Keratinocyte (primary cell): ENCODE data around the gene ENTPD6. TPM values are rescaled to one million over a fixed set of nuclear protein-coding genes. Genes with fewer than 3 reads are reported as not detected.

Experiments
- DNase-seq: peaks from one replicate; pipeline ENCODE4 v3.0.0-alpha.2; 2011; ENCODE audit warnings: low read depth, missing footprints, low spot score
- FAIRE-seq: peaks from 2 replicates; lab custom pipeline; 2011; peaks lifted over from hg19 to GRCh38; lab: Jason Lieb, UNC
- H2AFZ ChIP-seq: 2 replicates; pipeline ENCODE4 v1.6.0; 2012; ENCODE audit warnings: low read length, control low read depth, inconsistent platforms; ENCODE audit not compliant: control insufficient read depth
- H3K27ac ChIP-seq: 2 replicates; pipeline ENCODE4 v1.5.1; 2011; ENCODE audit warnings: low read length; ENCODE audit not compliant: control insufficient read depth, insufficient read depth
- H3K27me3 ChIP-seq: 3 replicates; pipeline ENCODE4 v1.6.0; 2011; ENCODE audit warnings: low read length; ENCODE audit not compliant: control insufficient read depth, insufficient read depth; ENCODE audit errors: extremely low read depth
- H3K36me3 ChIP-seq, 2 experiments: 2 replicates in 1 of 2; 3 replicates in 1 of 2; pipeline ENCODE4 v1.5.1; 2011; ENCODE audit warnings: low read length in 2 of 2, mild to moderate bottlenecking in 1 of 2; ENCODE audit not compliant: control insufficient read depth in 2 of 2, insufficient read depth in 2 of 2; ENCODE audit errors: extremely low read depth in 1 of 2
- H3K4me1 ChIP-seq: 3 replicates; pipeline ENCODE4 v1.5.1; 2011; ENCODE audit warnings: low read length; ENCODE audit not compliant: control insufficient read depth, insufficient read depth; ENCODE audit errors: extremely low read depth
- H3K4me2 ChIP-seq: 3 replicates; pipeline ENCODE4 v1.6.0; 2011; ENCODE audit warnings: low read depth, low read length; ENCODE audit not compliant: control insufficient read depth, insufficient read depth; ENCODE audit errors: extremely low read depth
- H3K4me3 ChIP-seq, 3 experiments: fragments of 200-600 bp in 1 of 3; sonication (generic) in 1 of 3; 2 replicates in 2 of 3; 3 replicates in 1 of 3; pipeline ENCODE4 v1.5.1; 2011 to 2016; ENCODE audit warnings: low read length in 3 of 3, mild to moderate bottlenecking in 3 of 3, control low read depth in 2 of 3, inconsistent platforms in 1 of 3, low read depth in 1 of 3, mixed read lengths in 1 of 3, mixed run types in 1 of 3, moderate library complexity in 1 of 3; ENCODE audit not compliant: control insufficient read depth in 2 of 3, insufficient read depth in 2 of 3; ENCODE audit errors: extremely low read depth in 1 of 3
- H3K79me2 ChIP-seq: 2 replicates; pipeline ENCODE4 v1.6.0; 2012; ENCODE audit warnings: low read length; ENCODE audit not compliant: control insufficient read depth, insufficient read depth
- H3K9ac ChIP-seq: 3 replicates; pipeline ENCODE4 v1.6.0; 2011; ENCODE audit warnings: low read length; ENCODE audit not compliant: control insufficient read depth, insufficient read depth; ENCODE audit errors: extremely low read depth
- H3K9me1 ChIP-seq: 3 replicates; pipeline ENCODE4 v1.6.0; 2011; ENCODE audit warnings: low read length; ENCODE audit not compliant: control insufficient read depth, insufficient read depth; ENCODE audit errors: extremely low read depth
- H3K9me3 ChIP-seq: 2 replicates; pipeline ENCODE4 v1.5.1; 2012; ENCODE audit warnings: low read depth, low read length; ENCODE audit not compliant: control insufficient read depth
- H4K20me1 ChIP-seq: 3 replicates; pipeline ENCODE4 v1.6.0; 2011; ENCODE audit warnings: low read length; ENCODE audit not compliant: control insufficient read depth, insufficient read depth; ENCODE audit errors: extremely low read depth
- CTCF ChIP-seq, 3 experiments: IDR thresholded peaks in 1 of 3; conservative IDR thresholded peaks in 1 of 3; optimal IDR thresholded peaks in 1 of 3; 2 replicates in 2 of 3; 3 replicates in 1 of 3; pipeline versions ENCODE3 to v1.5.1; 2011; ENCODE audit warnings: low read length in 3 of 3, mild to moderate bottlenecking in 3 of 3, moderate library complexity in 2 of 3, control low read depth in 1 of 3, inconsistent platforms in 1 of 3; ENCODE audit not compliant: insufficient read depth in 2 of 3; ENCODE audit errors: extremely low read depth in 1 of 3
- EZH2 ChIP-seq: IDR thresholded peaks from one replicate; pipeline ENCODE4 v1.6.1; 2012; ENCODE audit warnings: inconsistent platforms, mild to moderate bottlenecking, low read length, moderate library complexity
- dilution Hi-C: fragments of 300-500 bp; cut with MboI; formaldehyde crosslinking; loops from one replicate; pipeline ENCODE4 v1.7.0; 2020; ENCODE audit warnings: low sequenced_read_pairs; ENCODE audit not compliant: extremely low pct_ligation_motif_present
- polyA plus RNA-seq, 5 experiments: library from polyadenylated mRNA; depleted of rRNA in 3 of 5; stranded (reverse) in 3 of 5; stranded (forward) in 1 of 5; unstranded in 1 of 5; fragments of >200 nt; gene quantifications; 1 replicate in 1 of 5; 2 replicates in 3 of 5; 3 replicates in 1 of 5; pipeline versions ENCODE4 v1.2.1 to v1.2.3, GENCODE V29; 2011 to 2012; ENCODE audit warnings: missing spikeins in 2 of 5, low read depth in 1 of 5, low replicate concordance in 1 of 5

ENTPD6 gene
- polyA plus RNA-seq, 1 donor (not counting 4 experiments of a cell fraction or from before 2014, with no cell fraction given) = 57.8 TPM

DNA sequence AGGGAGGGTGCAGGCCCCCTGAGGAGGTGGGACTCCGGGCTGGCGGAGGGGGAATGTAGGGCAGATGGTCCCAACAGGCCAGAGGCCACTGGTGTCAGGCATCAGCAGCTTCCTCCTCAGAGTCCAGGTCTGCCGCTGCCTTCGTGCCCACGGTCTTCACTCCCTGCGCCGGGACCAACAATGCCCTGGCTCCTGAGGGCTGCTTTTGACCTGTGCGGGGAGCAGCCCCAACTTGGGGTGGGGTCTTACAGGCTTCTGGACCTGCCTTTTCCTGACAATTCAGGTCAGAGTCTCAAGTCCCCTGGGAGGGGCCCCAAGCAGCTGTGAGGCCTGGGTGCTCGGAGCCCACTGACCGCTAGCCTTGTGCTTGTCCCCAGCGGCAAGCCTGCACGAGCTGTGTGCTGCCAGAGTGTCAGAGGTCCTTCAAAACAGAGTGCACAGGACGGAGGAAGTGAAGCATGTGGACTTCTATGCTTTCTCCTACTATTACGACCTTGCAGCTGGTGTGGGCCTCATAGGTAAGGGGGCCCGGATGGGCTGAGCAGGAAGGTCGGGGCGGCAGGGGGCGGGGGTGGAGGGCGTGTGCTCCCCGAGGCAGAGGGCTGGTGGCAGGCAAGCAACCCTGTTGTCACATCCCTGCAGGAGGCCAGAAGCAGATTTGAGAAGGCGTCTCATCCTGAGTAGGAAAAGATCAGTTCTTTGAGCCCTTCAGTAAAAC lies 27.1 kb downstream of the ENTPD6 start:
- no peaks in the 10 kb centered on the region for H3K27me3 ChIP-seq
- no peak for FAIRE-seq
- no peaks in the 10 kb centered on the region for H3K9me1 ChIP-seq
- H3K4me3 ChIP-seq = no peak overlapping the region
- H3K9ac ChIP-seq = no peak overlapping the region
- H3K36me3 ChIP-seq = peaks cover 18 to 31% of the 10 kb centered on the region in 2 experiments
- DNase-seq = no peak
- no peaks in the 10 kb centered on the region for H3K79me2 ChIP-seq
- TF ChIP-seq EZH2 (no peak), CTCF (optimal IDR thresholded peaks at IDR 0.05 in 1 of 3, IDR thresholded peaks at IDR 0.05 in 1 of 3, conservative IDR thresholded peaks at IDR 0.05 in 1 of 3; ENCODE audit: extremely low read depth in 1 of 3, insufficient read depth in 2 of 3, low read length in 3 of 3) (no peak)
- peak overlapping the region; percentile 76 for H3K27ac ChIP-seq
- H4K20me1 ChIP-seq = no peaks in the 10 kb centered on the region
- H2AFZ ChIP-seq = peak overlapping the region; percentile 16
- no peaks in the 10 kb centered on the region for H3K9me3 ChIP-seq
- peak overlapping the region; percentile 51 for H3K4me2 ChIP-seq
- H3K4me1 ChIP-seq = peaks cover 28% of the 10 kb centered on the region
- dilution Hi-C loops = no loop called here

DNA sequence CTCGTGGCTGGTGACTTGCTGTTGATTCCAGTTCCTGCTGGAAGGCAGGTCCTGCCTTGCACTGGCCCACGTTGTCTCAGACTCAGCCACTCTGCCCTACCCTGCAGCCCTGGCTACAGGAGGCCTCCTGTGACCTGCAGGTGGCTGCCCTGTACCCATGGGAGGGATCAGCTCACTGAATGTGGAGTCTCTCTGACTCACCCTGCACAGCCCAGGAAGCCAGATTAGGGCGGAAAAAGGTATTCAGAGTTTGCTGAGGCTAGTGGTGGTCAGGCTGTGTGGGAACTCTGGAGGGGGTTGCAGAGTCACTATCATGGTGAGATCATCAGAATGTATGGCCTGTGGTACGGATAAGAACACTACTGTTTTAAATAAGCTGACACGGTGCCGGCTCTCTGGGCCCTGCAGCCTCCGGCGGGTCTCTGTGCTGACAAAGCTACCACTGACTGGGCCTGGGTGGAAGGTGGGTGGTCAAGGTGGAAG lies 27.7 kb downstream of the ENTPD6 start:
- Histone ChIP-seq H3K79me2 (no peaks in the 10 kb centered on the region), H2AFZ (peak overlapping the region; percentile 16), H3K36me3 (peaks cover 15 to 31% of the 10 kb centered on the region in 2 experiments), H3K4me1 (peaks cover 30% of the 10 kb centered on the region), H3K9me3 (no peaks in the 10 kb centered on the region), H3K9ac (peak overlapping the region; percentile 50), H3K27ac (peak overlapping the region; percentile 76), H3K4me2 (peak overlapping the region; percentile 51), H4K20me1 (no peaks in the 10 kb centered on the region), H3K4me3 (no peak overlapping the region), H3K9me1 (no peaks in the 10 kb centered on the region), H3K27me3 (no peaks in the 10 kb centered on the region)
- dilution Hi-C loops = no loop called here
- peak; percentile 93 for DNase-seq
- peak in 2 of 3 experiments; percentile 27 to 63 for TF ChIP-seq CTCF (optimal IDR thresholded peaks at IDR 0.05 in 1 of 3, IDR thresholded peaks at IDR 0.05 in 1 of 3, conservative IDR thresholded peaks at IDR 0.05 in 1 of 3; ENCODE audit: extremely low read depth in 1 of 3, insufficient read depth in 2 of 3, low read length in 3 of 3)
- TF ChIP-seq EZH2 = no peak
- FAIRE-seq = peak; percentile 91
